GM21390 (cell line): ENCODE measurements around the gene SDCCAG8.

Experiments
- ATAC-seq: cut with Tn5 transposase; IDR thresholded peaks from one replicate; pipeline ENCODE4 v1.9.1; 2021; ENCODE audit not compliant: unreplicated experiment

The SDCCAG8 gene

DNA sequence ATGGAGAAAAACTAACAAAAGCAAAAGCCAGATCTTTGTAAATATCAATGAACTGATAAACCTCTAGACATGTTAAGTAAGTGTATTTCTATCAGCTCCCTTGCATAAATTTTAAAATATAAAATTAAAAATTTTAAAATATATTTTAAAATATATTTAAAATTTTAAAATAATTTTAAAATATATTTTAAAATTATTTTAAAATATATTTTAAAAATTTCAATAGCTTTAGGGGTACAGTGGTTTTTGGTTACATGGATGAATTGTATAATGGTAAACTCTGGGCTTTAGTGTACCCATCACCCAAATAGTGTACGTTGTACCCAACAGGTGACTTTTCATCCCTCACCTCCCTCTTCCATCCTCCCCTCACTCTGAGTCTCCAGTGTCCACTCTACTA is 279.2 kb downstream of the SDCCAG8 start:
- no peak for ATAC-seq

DNA sequence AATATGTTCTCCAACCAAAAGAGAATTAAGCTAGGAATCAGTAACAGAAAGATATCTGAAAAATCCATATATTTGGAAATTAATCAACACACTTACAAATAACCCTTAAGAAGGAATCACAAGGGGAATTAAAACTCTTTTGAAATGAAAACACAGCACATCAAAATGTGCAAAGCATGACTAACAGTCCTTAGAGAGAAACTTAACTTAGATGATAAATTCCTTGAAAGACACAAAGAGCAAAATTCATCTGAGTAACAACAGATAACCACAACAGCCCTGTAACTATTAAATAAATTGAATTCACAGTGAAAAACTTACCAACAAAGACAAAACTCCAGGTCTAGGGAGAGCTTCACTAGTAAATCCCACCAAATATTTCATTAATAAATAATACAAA is 283.8 kb downstream of the SDCCAG8 start:
- no peak for ATAC-seq

- ATAC-seq, result no peak
These were observed 287.0 kb downstream of the SDCCAG8 start for GRCh38 chr1:243542739-243543415.

GRCh38 chr1:243543501-243543900 is 287.7 kb downstream of the SDCCAG8 start:
- no peak for ATAC-seq

DNA sequence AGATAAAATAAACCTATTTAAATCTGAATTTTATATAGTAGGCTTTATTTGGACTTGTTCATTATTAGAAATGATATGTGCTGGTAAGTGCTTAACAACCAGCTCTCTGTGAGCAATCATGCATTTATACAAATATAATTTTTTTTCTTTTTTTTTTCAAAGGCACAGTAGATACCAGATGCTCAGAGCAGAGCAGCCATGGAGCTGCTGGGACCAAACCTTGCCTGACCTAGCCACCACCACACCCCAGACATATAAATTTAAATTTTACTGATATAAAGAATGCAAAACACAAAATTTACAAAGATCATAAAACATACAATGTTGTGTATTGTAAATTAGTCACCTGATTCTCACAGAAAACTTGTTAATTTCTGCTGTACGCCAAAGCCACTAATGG is 290.6 kb downstream of the SDCCAG8 start:
- ATAC-seq, result no peak

- ATAC-seq, result no peak
These were observed 292.1 kb downstream of the SDCCAG8 start for GRCh38 chr1:243547891-243548290.

GRCh38 chr1:243548516-243548915 is 292.7 kb downstream of the SDCCAG8 start:
- no peak for ATAC-seq

- ATAC-seq, result no peak
These were observed 293.3 kb downstream of the SDCCAG8 start for GRCh38 chr1:243549108-243549507.
